Activated naive CD8-positive, alpha-beta T cell treated with anti-CD3 and anti-CD28 coated beads, Interleukin-2, amount 50 U/mL, for 16 hours (primary cell): ENCODE measurements around the gene TEX22.

Source experiments
- DNase-seq: peaks from one replicate; pipeline ENCODE4 v3.0.0-alpha.2; 2020; ENCODE audit warnings: low read depth, low spot score

Gene TEX22

DNA sequence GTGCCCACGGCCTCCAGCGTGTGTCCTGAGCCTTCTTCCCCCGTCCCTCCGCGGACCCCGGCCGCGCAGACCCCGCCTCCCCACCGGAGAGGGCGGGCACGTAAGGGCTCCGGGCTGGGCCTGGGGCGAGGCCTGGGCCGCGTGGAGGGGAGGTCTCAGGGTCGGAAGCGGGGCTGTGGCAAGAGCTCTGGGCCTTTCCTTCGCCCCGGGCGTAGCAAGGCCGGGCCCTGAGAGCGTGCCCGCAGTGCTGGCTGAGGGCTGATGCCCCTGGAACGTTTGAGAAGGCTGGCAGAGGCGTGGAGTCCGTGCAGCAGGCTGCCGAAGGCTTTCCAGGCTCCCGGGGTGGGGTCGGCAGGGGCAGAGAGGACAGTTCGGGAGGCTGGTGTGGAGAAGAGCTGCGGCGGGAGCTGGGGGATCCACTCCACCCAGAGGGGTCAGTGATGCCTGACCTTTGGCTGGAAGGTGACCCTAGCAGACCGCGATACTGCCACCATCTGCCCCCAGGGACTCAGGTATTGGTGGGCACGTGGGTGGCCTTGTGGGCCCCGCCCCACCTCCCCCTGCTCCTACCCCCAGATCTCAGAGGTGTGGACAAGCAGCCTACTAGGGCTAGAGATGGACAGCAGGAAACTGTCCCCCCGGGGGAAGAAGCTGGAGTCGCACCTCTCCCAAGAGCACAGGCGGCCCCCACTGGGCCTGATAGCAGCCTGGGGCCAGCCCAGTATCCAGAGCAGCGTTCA lies 558 bp downstream of the TEX22 start:
- peak; percentile 15 for DNase-seq

DNA sequence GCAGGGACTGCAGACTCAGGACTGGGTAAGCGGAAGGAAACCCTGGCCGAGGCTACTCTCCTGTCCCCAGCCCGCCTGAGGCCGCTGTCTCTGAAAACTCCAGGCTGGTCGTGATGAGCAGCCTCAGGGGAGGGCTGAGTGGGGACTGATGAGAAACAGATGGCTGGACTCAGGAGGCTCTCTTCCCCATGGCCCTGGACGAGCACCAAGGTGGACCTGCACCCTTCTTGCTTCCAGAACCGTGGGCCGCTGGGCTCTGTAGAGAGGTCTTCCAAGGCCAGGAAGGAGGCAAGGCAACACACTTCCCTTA lies 1.1 kb downstream of the TEX22 start:
- no peak for DNase-seq

DNA sequence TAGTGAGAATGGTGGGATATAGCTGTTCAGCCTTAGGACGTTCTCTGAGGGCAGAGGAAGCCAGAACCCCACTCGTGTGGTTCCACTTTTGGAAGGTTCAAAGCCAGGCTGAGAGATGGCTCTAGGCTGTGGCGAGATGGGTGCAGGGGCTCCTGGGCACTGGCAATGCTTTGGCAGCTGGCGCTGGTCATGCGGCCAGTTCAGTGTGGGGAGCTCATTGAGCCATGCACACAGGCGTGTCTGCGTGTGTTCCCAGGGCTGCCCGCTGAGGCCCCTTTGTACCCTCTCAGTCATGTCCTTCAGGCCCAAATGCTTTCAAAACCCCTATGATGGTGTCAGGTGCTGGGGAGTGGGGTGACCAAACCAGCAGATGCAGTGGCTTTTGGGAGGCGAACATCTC lies 1.7 kb downstream of the TEX22 start:
- no peak for DNase-seq

DNA sequence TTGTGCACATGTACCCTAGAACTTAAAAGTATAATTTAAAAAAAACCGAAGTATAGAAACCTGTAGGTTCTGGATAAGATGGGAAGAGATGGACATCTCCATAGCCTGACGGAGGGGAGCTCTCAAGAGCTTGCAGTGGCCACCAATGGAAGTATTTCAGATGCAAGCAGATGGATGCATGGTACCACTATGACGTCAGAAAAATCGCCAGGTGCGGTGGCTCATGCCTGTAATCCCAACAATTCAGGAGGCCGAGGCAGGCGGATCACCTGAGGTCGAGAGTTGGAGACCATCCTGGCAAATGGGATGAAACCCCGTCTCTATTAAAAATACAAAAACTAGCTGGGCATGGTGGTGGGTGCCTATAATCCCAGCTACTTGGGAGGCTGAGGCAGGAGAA lies 3.4 kb downstream of the TEX22 start:
- no peak for DNase-seq

- no peak for DNase-seq
Observed at GRCh38 chr14:105408592-105408991, 10.3 kb downstream of the TEX22 start.

- no peak for DNase-seq
Observed at GRCh38 chr14:105409364-105409763, 11.0 kb downstream of the TEX22 start.

GRCh38 chr14:105410642-105411016 lies 12.3 kb downstream of the TEX22 start:
- no peak for DNase-seq

- no peak for DNase-seq
Observed at GRCh38 chr14:105411017-105411941, 12.9 kb downstream of the TEX22 start.

DNA sequence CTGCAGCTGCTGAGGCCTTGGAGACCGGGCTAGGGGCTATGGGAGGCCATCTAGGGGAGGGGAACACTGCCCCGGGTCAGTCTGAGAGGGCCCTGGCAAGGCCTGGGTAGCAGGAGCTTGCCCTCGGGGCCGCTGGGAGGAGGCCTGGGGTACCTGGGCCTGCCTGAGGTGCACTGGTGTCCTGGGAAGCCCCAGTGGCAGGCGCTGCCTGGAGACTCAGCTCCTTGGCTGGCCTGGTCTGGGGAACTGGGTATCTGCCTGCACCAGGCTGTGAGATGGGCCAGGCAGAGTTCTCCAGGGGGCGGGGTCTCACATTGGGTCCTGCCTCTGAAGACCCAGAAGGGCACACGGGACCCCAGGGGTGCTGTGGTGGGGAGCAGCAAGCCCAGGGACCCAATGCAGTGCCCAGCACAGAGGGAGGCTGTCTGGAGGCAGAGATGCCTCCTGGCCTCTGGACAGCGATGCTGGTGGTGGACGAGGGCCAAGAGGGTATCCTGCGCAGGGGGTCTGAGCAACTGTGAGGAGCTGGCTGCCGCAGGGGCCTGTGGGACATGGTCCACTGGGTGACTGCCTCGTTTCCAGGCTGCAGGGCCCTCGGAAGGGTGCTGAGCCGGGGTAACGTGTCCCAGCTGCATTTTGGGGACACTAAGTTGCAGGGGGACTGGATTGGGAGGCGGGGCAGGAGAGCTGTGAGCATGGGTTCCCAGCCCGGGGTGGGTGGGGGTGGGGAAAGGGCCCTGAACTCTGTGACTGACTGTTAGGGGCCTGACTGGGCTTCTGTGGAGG lies 13.8 kb downstream of the TEX22 start:
- DNase-seq: no peak

GRCh38 chr14:105412771-105413543 lies 14.6 kb downstream of the TEX22 start:
- no peak for DNase-seq

- DNase-seq: no peak
Observed at GRCh38 chr14:105413544-105413886, 15.2 kb downstream of the TEX22 start.

DNA sequence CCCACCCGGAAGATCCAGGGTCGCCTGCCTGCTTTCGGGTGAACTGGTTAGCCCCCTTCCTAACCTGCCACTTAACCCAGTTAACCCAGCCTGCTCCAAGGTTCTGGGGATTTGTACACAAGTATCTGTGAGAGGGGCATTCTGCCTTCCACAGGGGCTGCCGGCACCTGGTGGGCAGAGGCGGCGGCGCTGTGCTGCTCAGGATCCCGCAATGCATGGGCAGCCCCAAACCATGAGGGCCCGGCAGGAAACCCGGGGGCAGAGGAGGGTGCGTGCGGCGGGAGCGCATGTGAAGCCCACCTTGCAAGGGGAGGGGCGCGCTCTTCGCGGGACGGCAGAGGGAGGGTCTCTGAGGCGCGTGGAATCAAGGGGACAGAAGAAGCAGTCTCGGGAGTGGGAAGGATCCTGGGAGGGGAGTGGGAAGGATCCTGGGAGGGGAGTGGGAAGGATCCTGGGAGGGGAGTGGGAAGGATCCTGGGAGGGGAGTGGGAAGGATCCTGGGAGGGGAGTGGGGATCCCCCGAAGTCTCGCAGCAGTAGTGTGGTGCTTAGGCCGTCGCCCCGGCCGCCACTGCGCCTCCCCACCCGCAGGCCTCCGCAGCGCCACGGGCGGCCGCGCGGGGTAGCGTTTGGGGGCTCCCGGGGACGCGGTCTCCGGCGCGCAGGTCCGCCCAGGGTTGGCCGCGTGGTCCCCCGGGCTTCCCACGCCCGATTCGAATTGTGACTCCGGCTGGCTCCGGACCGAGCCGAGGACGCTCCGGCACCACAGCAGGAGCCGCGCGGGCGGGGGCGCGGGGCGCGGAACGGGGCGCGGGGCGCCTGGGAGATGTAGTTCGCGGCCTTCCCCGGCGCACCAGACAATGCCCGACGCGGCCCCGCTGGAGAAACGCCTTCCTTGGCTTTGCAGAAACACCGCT lies 16.4 kb downstream of the TEX22 start:
- DNase-seq: peak; percentile 53

DNA sequence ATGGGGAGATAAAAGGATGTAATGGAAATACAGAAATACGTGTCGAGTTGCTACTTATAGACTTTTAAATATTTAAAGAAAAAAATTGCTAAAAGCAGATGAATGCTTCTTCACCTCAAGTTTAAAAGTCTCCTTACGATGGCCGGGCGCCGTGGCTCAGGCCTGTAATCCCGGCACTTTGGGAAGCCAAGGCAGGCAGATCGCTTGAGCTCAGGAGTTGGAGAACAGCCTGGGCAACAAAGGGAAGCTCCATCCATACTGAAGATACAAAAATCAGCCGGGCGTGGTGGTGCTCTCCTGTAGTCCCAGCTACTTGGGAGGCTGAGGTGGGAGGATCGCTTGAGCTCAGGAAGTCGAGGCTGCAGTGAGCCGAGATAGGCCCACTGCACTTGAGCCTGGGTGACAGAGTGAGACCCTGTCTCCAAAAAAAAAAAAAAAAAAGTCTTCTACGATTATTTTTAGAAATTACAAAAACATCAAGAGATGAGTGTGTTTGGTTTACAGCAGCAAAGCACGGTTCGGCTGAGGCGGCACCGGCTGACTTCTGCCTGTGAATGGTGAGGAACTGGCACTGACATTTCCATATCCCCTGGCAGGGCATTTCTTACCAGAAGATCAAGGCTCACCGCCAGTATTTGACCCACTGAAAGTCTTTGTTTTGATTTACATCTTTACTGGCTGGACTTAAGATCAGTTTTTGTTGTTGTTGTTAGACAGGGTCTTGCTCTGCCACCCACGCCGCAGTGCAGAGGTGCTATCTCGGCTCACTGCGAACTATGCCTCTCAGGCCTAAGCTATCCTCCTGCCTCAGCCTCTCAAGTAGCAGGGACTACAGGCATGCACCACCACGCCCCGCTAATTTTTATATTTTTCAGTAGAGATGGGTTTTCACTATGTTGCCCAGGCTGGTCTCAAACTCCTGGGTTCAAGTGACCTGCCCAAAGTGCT lies 17.4 kb downstream of the TEX22 start:
- no peak for DNase-seq

DNA sequence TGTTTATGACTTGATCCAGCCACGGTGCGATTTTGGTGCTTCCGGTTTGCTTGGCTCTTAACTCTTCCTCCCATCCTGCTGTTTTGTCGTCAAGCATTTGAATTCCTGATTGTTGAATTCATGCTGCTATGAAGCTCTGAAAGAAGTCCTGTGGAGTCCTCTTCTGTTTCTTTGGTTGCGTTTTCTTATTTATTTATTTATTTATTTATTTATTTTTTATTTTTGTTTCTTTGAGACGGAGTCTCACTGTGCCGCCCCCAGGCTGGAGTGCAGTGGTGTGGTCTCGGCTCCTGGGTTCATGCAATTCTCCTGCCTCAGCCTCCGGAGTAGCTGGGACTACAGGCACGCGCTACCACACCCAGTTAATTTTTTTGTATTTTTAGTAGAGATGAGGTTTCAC lies 18.3 kb downstream of the TEX22 start:
- DNase-seq: no peak

DNA sequence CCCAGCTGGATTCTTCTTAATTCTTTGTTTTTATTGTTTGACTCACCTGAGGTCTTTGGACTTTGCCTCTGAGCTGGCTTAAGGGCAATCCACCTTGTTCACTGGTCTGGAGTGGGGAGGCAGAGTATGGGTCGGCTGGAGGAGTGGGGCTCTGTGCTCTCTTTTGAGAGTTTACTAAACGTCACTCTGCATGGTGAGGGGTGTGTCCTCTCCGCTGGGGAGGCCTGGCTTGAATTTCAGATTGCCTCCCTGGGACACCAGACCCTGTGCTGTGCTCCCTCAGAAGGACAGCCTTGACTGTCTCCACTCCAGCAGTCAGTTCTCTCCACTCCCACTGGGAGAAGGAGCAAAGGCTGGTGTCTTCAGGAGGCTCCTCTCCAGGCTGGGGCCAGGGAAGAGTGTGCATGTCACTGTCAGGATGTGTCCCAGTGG lies 19.4 kb downstream of the TEX22 start:
- DNase-seq: no peak

- DNase-seq: no peak
Observed at GRCh38 chr14:105418269-105419194, 20.2 kb downstream of the TEX22 start.

GRCh38 chr14:105419195-105420091 lies 21.1 kb downstream of the TEX22 start, which contains the start of gene MTA1:
Gene MTA1, plus strand, starts transcription at chr14:105419827. Its CDS starts 209 bp downstream, at chr14:105420036.
- DNase-seq: no peak
